Gastrocnemius medialis (tissue), 4 donors: Measurements from ENCODE around the gene NLRP5. TPM values are rescaled to one million over a fixed set of nuclear protein-coding genes. Genes with fewer than 3 reads are reported as not detected.
"Not testable (repeated sequence)": the region's sequence is repeated elsewhere in the genome, so short reads cannot be mapped to it uniquely, and the experiment has no call there.

ENCODE experiments used
- ATAC-seq, 2 donors: fragments of 150-250 bp; one replicate each; pipeline ENCODE4 v1.9.1; 2016
- DNase-seq, 2 donors: peaks; one replicate each; pipeline ENCODE4 v3.0.0-alpha.2; 2019
- H3K27ac ChIP-seq, 4 donors: fragments of 200-600 bp; sonication (generic); 1 replicate in 1 of 4; 2 replicates in 3 of 4; pipeline ENCODE4 v1.5.1; 2016 to 2018; ENCODE audit warnings: mild to moderate bottlenecking in 2 of 4, moderate library complexity in 1 of 4
- H3K27me3 ChIP-seq, 3 donors: fragments of 200-600 bp; sonication (generic) in 2 of 3; 1 replicate in 1 of 3; 2 replicates in 2 of 3; pipeline versions ENCODE4 v1.5.1 to v1.6.0; 2016 to 2019; ENCODE audit warnings: mild to moderate bottlenecking in 1 of 3, moderate library complexity in 1 of 3
- H3K36me3 ChIP-seq, 2 donors: fragments of 200-600 bp; sonication (generic) in 1 of 2; one replicate each; pipeline ENCODE4 v1.5.1; 2017 to 2018
- H3K4me1 ChIP-seq, 2 donors: fragments of 200-600 bp; sonication (generic) in 1 of 2; one replicate each; pipeline ENCODE4 v1.5.1; 2016 to 2017; ENCODE audit warnings: mild to moderate bottlenecking in 2 of 2
- H3K4me3 ChIP-seq, 4 donors: fragments of 200-600 bp; sonication (generic) in 3 of 4; 1 replicate in 1 of 4; 2 replicates in 3 of 4; pipeline ENCODE4 v1.5.1; 2016 to 2019; ENCODE audit warnings: mild to moderate bottlenecking in 2 of 4
- H3K9me3 ChIP-seq, 3 donors: fragments of 200-600 bp; sonication (generic) in 2 of 3; 1 replicate in 1 of 3; 2 replicates in 2 of 3; pipeline ENCODE4 v1.5.1; 2016 to 2019
- CTCF ChIP-seq, 5 experiments: fragments of 450-650 bp in 3 of 5; fragments of 200-600 bp in 2 of 5; sonication (generic) in 2 of 5; IDR thresholded peaks in 4 of 5; conservative IDR thresholded peaks in 1 of 5; 1 replicate in 4 of 5; 2 replicates in 1 of 5; pipeline ENCODE4 v1.5.1; 2016 to 2019; ENCODE audit warnings: antibody characterized with exemption in 5 of 5, mild to moderate bottlenecking in 3 of 5, moderate library complexity in 3 of 5
- POLR2A ChIP-seq, 2 donors: fragments of 450-650 bp; IDR thresholded peaks; one replicate each; pipeline ENCODE4 v1.6.1; 2017; ENCODE audit warnings: antibody characterized with exemption in 2 of 2, mild to moderate bottlenecking in 2 of 2, moderate library complexity in 2 of 2
- in situ Hi-C, 4 donors: fragments of 200-750 bp; cut with MboI; loops; one replicate each; pipeline versions ENCODE4 v1.15.0 to v1.8.0; 2017; ENCODE audit warnings: low sequenced_read_pairs in 4 of 4
- intact Hi-C: fragments of 100-400 bp; cut with DNase I; formaldehyde crosslinking; loops from one replicate; pipeline ENCODE4 v1.15.1; 2023; ENCODE audit warnings: low total_unique reads
- total RNA-seq, 4 donors: library from RNA; depleted of rRNA; stranded (reverse); fragments of >200 nt; gene quantifications; one replicate each; pipeline versions ENCODE4 v1.1.0 to v1.2.3, GENCODE V29; 2016

Gene NLRP5
- not detected for total RNA-seq

DNA sequence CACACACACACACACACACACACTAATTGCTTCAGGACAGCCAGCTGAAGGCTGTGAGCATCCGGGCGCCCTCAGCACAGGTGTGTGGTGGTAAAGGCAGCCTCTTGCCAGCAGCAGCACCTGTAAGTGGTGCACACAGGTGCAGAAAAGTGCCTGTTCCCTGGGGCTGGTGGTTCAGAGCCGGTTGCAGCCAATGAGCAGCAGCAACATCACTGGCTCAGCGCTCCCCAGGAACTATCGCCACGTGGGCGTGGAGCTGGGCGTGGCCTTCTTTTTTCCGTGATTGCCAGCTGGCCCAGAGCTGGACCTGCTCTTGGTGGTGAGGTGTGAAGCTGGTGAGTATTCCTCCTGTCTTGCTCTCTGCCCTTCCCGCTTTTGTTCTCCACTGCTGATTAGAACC is at the start of gene NLRP5:
Gene NLRP5 (plus strand): TSS at position 289 of the 400 bp plus-strand sequence.
- DNase-seq (no peak), ATAC-seq (no peak)
- Histone ChIP-seq H3K36me3 (no peaks in the 10 kb centered on the region), H3K9me3 (no peaks in the 10 kb centered on the region), H3K27me3 (no peaks in the 10 kb centered on the region), H3K27ac (no peak within 1 kb of the TSS), H3K4me1 (no peaks in the 10 kb centered on the region), H3K4me3 (no peak within 1 kb of the TSS)
- no peak for TF ChIP-seq CTCF (IDR thresholded peaks at IDR 0.05 in 4 of 5, conservative IDR thresholded peaks at IDR 0.05 in 1 of 5)
- no peak for TF ChIP-seq POLR2A (IDR thresholded peaks at IDR 0.05)
- intact Hi-C loops (no loop called here), in situ Hi-C loops (no loop called here)

- Histone ChIP-seq H3K36me3 (no peaks in the 10 kb centered on the region), H3K27ac (no peak overlapping the region), H3K4me1 (no peaks in the 10 kb centered on the region), H3K27me3 (no peaks in the 10 kb centered on the region), H3K4me3 (no peak overlapping the region), H3K9me3 (no peaks in the 10 kb centered on the region)
- DNase-seq (no peak), ATAC-seq (no peak)
- in situ Hi-C loops (no loop called here), intact Hi-C loops (no loop called here)
- no peak for TF ChIP-seq POLR2A (IDR thresholded peaks at IDR 0.05)
- no peak for TF ChIP-seq CTCF (IDR thresholded peaks at IDR 0.05 in 4 of 5, conservative IDR thresholded peaks at IDR 0.05 in 1 of 5)
Observed at GRCh38 chr19:55939206-55939605, 47.4 kb upstream of the NLRP5 start.

GRCh38 chr19:55940306-55940705 is 46.3 kb upstream of the NLRP5 start:
- no peak for ATAC-seq
- no peak for DNase-seq
- Histone ChIP-seq H3K36me3 (no peaks in the 10 kb centered on the region), H3K27me3 (no peaks in the 10 kb centered on the region), H3K4me1 (no peaks in the 10 kb centered on the region), H3K27ac (no peak overlapping the region), H3K9me3 (no peaks in the 10 kb centered on the region), H3K4me3 (no peak overlapping the region)
- intact Hi-C loops (no loop called here), in situ Hi-C loops (no loop called here)
- no peak for TF ChIP-seq POLR2A (IDR thresholded peaks at IDR 0.05)
- no peak for TF ChIP-seq CTCF (IDR thresholded peaks at IDR 0.05 in 4 of 5, conservative IDR thresholded peaks at IDR 0.05 in 1 of 5)

DNA sequence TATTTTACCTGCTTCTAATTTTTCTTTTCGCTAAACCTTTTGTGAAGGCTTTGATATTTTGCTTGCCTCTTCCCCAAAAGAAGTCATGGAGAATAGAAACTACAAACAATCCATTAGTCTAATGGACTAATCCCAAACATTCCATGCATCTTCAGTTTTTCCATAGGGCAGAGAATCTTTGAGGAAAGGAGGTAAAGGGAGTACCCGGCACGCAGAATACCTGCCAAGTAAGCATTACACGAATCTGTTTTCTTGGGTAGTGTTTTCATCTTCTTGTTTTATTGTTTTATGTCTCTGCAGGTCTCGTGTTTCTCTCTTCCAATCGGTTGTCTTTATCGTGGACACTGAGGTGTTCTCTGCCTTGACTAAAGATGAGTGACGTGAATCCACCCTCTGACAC is 39.0 kb upstream of the NLRP5 start, which contains the start of gene NLRP8:
Gene NLRP8 (plus strand): TSS at position 301 of the 400 bp plus-strand sequence.
- Histone ChIP-seq H3K36me3 (no peaks in the 10 kb centered on the region), H3K27ac (no peak within 1 kb of the TSS), H3K9me3 (no peaks in the 10 kb centered on the region), H3K4me3 (no peak within 1 kb of the TSS), H3K4me1 (no peaks in the 10 kb centered on the region), H3K27me3 (no peaks in the 10 kb centered on the region)
- DNase-seq (no peak), ATAC-seq (no peak)
- TF ChIP-seq POLR2A (IDR thresholded peaks at IDR 0.05) (no peak), CTCF (IDR thresholded peaks at IDR 0.05 in 4 of 5, conservative IDR thresholded peaks at IDR 0.05 in 1 of 5) (no peak)
- intact Hi-C loops, result no loop called here
- in situ Hi-C loops, result no loop called here

- DNase-seq, in situ Hi-C loops, H3K27me3 ChIP-seq, intact Hi-C loops, H3K9me3 ChIP-seq, H3K36me3 ChIP-seq, H3K4me1 ChIP-seq, ATAC-seq, H3K27ac ChIP-seq, H3K4me3 ChIP-seq: not testable (repeated sequence)
Observed at GRCh38 chr19:55950566-55950965, 36.0 kb upstream of the NLRP5 start.
